ENCODE measurements around the gene DDX50.

- TF ChIP-seq CTCF (IDR thresholded peaks at IDR 0.05) (no peak), POLR2A (IDR thresholded peaks at IDR 0.05) (no peak)
Observed at GRCh38 chr10:68870545-68871104, 30.5 kb upstream of the DDX50 start.

Measured in heart left ventricle (tissue), 13 donors.